GM12878 (cell line): ENCODE results near the gene KBTBD2.

Experiments used
- ASH2L ChIP-seq: fragments of 300-600, 200-600 bp; sonication (generic); IDR thresholded peaks from 2 replicates; pipeline ENCODE4 v1.6.1; 2017; ENCODE audit warnings: low read depth, mild to moderate bottlenecking, borderline replicate concordance
- BCL11A ChIP-seq: IDR thresholded peaks from 2 replicates; pipeline ENCODE4 v1.6.1; 2011; ENCODE audit warnings: low read depth, low read length
- ESRRA ChIP-seq: IDR thresholded peaks from 2 replicates; pipeline ENCODE4 v1.6.1; 2012; ENCODE audit warnings: mild to moderate bottlenecking, low read length, improper control_type of control experiment
- ETV6 ChIP-seq, 2 experiments: fragments of 450-650 bp in 1 of 2; IDR thresholded peaks in 1 of 2; conservative IDR thresholded peaks in 1 of 2; 2 replicates each; pipeline ENCODE4 v1.6.1; 2014; ENCODE audit warnings: antibody characterized with exemption in 1 of 2, borderline replicate concordance in 1 of 2, low read depth in 1 of 2, mild to moderate bottlenecking in 1 of 2, moderate library complexity in 1 of 2
- MEF2A ChIP-seq: IDR thresholded peaks from 2 replicates; pipeline ENCODE4 v1.6.1; 2011; ENCODE audit warnings: low read depth, mild to moderate bottlenecking, low read length, moderate library complexity; ENCODE audit not compliant: insufficient read depth
- POLR2AphosphoS2 ChIP-seq: IDR thresholded peaks from 2 replicates; pipeline ENCODE4 v1.6.1; 2011; ENCODE audit warnings: low read depth, mild to moderate bottlenecking, low read length, improper control_type of control experiment, moderate library complexity
- SREBF1 ChIP-seq: IDR thresholded peaks from 2 replicates; pipeline ENCODE4 v1.6.1; 2012; ENCODE audit warnings: mild to moderate bottlenecking, low read length
- TCF3 ChIP-seq: IDR thresholded peaks from 2 replicates; pipeline ENCODE4 v1.6.1; 2012; ENCODE audit warnings: low read depth, mild to moderate bottlenecking, low read length, borderline replicate concordance; ENCODE audit not compliant: insufficient read depth
- TF ChIP-seq, protein P1 (sequence below), 3 experiments: IDR thresholded peaks in 2 of 3; conservative IDR thresholded peaks in 1 of 3; 2 replicates each; pipeline ENCODE4 v1.5.1; 2011; ENCODE audit warnings: low read depth in 3 of 3, low read length in 3 of 3, mild to moderate bottlenecking in 3 of 3, control low read depth in 2 of 3, moderate library complexity in 2 of 3, inconsistent platforms in 1 of 3, mixed read lengths in 1 of 3; ENCODE audit not compliant: control insufficient read depth in 2 of 3, insufficient read depth in 1 of 3; ENCODE audit errors: extremely low read depth in 1 of 3
- TF ChIP-seq, protein P2 (sequence below): IDR thresholded peaks from 2 replicates; pipeline ENCODE4 v1.6.1; 2012; ENCODE audit warnings: mild to moderate bottlenecking, low read depth, low read length
- TF ChIP-seq, protein P3 (sequence below): IDR thresholded peaks from 2 replicates; pipeline ENCODE4 v1.6.1; 2012; ENCODE audit warnings: low read depth, low read length, improper control_type of control experiment
- TF ChIP-seq, protein P4 (sequence below): IDR thresholded peaks from 2 replicates; pipeline ENCODE4 v1.6.1; 2011; ENCODE audit warnings: low read depth, low read length, improper control_type of control experiment, borderline replicate concordance
- TF ChIP-seq, protein P5 (sequence below): fragments of 450-650 bp; IDR thresholded peaks from 2 replicates; pipeline ENCODE4 v1.6.1; 2017; ENCODE audit warnings: antibody characterized with exemption, mild to moderate bottlenecking, moderate library complexity

DNA sequence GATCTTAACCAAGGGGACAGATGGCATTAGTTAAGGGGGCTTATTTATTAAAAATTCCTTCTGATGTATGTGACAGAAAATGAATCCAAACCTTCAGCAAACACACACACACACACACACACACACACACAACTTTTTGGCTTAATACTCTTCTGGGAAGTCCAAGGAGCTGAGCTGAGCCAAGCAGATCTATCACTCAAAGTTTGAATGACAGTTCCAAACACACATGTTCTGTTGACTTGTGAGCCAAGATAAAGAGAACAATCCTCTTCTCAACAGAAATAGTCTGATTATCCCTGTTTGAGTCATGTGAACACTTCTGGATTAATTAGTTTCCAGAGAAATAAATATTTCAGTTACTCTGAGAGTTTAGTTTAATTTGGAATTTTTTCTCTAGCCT is 31.5 kb downstream of the KBTBD2 start:
- TF ChIP-seq, protein P1, sequence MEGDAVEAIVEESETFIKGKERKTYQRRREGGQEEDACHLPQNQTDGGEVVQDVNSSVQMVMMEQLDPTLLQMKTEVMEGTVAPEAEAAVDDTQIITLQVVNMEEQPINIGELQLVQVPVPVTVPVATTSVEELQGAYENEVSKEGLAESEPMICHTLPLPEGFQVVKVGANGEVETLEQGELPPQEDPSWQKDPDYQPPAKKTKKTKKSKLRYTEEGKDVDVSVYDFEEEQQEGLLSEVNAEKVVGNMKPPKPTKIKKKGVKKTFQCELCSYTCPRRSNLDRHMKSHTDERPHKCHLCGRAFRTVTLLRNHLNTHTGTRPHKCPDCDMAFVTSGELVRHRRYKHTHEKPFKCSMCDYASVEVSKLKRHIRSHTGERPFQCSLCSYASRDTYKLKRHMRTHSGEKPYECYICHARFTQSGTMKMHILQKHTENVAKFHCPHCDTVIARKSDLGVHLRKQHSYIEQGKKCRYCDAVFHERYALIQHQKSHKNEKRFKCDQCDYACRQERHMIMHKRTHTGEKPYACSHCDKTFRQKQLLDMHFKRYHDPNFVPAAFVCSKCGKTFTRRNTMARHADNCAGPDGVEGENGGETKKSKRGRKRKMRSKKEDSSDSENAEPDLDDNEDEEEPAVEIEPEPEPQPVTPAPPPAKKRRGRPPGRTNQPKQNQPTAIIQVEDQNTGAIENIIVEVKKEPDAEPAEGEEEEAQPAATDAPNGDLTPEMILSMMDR (IDR thresholded peaks at IDR 0.05 in 2 of 3, conservative IDR thresholded peaks at IDR 0.05 in 1 of 3; ENCODE audit: control insufficient read depth in 2 of 3, extremely low read depth in 1 of 3, insufficient read depth in 1 of 3, low read depth in 3 of 3, low read length in 3 of 3) = no peak
- TF ChIP-seq, protein P2, sequence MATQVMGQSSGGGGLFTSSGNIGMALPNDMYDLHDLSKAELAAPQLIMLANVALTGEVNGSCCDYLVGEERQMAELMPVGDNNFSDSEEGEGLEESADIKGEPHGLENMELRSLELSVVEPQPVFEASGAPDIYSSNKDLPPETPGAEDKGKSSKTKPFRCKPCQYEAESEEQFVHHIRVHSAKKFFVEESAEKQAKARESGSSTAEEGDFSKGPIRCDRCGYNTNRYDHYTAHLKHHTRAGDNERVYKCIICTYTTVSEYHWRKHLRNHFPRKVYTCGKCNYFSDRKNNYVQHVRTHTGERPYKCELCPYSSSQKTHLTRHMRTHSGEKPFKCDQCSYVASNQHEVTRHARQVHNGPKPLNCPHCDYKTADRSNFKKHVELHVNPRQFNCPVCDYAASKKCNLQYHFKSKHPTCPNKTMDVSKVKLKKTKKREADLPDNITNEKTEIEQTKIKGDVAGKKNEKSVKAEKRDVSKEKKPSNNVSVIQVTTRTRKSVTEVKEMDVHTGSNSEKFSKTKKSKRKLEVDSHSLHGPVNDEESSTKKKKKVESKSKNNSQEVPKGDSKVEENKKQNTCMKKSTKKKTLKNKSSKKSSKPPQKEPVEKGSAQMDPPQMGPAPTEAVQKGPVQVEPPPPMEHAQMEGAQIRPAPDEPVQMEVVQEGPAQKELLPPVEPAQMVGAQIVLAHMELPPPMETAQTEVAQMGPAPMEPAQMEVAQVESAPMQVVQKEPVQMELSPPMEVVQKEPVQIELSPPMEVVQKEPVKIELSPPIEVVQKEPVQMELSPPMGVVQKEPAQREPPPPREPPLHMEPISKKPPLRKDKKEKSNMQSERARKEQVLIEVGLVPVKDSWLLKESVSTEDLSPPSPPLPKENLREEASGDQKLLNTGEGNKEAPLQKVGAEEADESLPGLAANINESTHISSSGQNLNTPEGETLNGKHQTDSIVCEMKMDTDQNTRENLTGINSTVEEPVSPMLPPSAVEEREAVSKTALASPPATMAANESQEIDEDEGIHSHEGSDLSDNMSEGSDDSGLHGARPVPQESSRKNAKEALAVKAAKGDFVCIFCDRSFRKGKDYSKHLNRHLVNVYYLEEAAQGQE = no peak
- no peak for TF ChIP-seq ESRRA
- TF ChIP-seq, protein P3, sequence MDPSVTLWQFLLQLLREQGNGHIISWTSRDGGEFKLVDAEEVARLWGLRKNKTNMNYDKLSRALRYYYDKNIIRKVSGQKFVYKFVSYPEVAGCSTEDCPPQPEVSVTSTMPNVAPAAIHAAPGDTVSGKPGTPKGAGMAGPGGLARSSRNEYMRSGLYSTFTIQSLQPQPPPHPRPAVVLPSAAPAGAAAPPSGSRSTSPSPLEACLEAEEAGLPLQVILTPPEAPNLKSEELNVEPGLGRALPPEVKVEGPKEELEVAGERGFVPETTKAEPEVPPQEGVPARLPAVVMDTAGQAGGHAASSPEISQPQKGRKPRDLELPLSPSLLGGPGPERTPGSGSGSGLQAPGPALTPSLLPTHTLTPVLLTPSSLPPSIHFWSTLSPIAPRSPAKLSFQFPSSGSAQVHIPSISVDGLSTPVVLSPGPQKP = no peak
- no peak for TF ChIP-seq POLR2AphosphoS2
- TF ChIP-seq ETV6 (conservative IDR thresholded peaks at IDR 0.05 in 1 of 2, IDR thresholded peaks at IDR 0.05 in 1 of 2; ENCODE audit: borderline replicate concordance in 1 of 2, low read depth in 1 of 2) = no peak
- TF ChIP-seq, protein P4, sequence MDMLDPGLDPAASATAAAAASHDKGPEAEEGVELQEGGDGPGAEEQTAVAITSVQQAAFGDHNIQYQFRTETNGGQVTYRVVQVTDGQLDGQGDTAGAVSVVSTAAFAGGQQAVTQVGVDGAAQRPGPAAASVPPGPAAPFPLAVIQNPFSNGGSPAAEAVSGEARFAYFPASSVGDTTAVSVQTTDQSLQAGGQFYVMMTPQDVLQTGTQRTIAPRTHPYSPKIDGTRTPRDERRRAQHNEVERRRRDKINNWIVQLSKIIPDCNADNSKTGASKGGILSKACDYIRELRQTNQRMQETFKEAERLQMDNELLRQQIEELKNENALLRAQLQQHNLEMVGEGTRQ = no peak
- no peak for TF ChIP-seq BCL11A
- no peak for TF ChIP-seq SREBF1
- no peak for TF ChIP-seq TCF3
- TF ChIP-seq, protein P5, sequence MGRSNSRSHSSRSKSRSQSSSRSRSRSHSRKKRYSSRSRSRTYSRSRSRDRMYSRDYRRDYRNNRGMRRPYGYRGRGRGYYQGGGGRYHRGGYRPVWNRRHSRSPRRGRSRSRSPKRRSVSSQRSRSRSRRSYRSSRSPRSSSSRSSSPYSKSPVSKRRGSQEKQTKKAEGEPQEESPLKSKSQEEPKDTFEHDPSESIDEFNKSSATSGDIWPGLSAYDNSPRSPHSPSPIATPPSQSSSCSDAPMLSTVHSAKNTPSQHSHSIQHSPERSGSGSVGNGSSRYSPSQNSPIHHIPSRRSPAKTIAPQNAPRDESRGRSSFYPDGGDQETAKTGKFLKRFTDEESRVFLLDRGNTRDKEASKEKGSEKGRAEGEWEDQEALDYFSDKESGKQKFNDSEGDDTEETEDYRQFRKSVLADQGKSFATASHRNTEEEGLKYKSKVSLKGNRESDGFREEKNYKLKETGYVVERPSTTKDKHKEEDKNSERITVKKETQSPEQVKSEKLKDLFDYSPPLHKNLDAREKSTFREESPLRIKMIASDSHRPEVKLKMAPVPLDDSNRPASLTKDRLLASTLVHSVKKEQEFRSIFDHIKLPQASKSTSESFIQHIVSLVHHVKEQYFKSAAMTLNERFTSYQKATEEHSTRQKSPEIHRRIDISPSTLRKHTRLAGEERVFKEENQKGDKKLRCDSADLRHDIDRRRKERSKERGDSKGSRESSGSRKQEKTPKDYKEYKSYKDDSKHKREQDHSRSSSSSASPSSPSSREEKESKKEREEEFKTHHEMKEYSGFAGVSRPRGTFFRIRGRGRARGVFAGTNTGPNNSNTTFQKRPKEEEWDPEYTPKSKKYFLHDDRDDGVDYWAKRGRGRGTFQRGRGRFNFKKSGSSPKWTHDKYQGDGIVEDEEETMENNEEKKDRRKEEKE = no peak
- no peak for TF ChIP-seq MEF2A
- TF ChIP-seq ASH2L = no peak
